ENCODE measurements around the gene ZNRD2.

Gene ZNRD2

DNA sequence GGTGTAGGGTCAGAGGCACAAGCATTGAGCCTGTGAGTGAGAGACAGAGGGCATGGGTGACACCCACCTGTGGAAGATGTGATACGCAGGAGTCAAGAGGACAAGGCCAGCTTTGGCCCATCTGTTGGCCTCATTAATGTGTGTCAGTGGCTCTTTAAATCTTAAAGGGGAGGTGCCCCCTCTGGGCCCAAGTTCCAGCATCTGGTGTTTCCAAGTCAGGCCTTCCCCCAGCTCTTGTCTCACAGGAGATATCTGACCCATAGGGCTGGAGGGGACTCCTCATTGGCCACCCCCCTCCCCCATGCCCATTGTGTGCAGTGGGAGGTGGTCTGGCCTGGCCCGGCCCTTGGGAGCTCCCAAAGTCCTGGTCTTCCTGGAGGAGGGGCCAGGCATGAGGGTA lies 16.4 kb downstream of the ZNRD2 start:
- ATAC-seq = peak; percentile 6; the same call in 1 of the 3 replicates
- TF ChIP-seq ZNF70 (CRISPR knock-in tag; IDR thresholded peaks at IDR 0.05) (no peak), ZFP30 (CRISPR knock-in tag; IDR thresholded peaks at IDR 0.05) (no peak), RARB (CRISPR knock-in tag; IDR thresholded peaks at IDR 0.05) (no peak), ZFP3 (CRISPR knock-in tag; IDR thresholded peaks at IDR 0.05) (no peak), PPARA (CRISPR knock-in tag; IDR thresholded peaks at IDR 0.05; ENCODE audit: borderline replicate concordance) (no peak), ESRRG (CRISPR knock-in tag; IDR thresholded peaks at IDR 0.05) (no peak), OSR1 (CRISPR knock-in tag; IDR thresholded peaks at IDR 0.05) (no peak), BACH2 (CRISPR knock-in tag; IDR thresholded peaks at IDR 0.05; ENCODE audit: borderline replicate concordance) (no peak), TCF4 (CRISPR knock-in tag; IDR thresholded peaks at IDR 0.05; ENCODE audit: borderline replicate concordance) (no peak)
- TF ChIP-seq, protein P1, sequence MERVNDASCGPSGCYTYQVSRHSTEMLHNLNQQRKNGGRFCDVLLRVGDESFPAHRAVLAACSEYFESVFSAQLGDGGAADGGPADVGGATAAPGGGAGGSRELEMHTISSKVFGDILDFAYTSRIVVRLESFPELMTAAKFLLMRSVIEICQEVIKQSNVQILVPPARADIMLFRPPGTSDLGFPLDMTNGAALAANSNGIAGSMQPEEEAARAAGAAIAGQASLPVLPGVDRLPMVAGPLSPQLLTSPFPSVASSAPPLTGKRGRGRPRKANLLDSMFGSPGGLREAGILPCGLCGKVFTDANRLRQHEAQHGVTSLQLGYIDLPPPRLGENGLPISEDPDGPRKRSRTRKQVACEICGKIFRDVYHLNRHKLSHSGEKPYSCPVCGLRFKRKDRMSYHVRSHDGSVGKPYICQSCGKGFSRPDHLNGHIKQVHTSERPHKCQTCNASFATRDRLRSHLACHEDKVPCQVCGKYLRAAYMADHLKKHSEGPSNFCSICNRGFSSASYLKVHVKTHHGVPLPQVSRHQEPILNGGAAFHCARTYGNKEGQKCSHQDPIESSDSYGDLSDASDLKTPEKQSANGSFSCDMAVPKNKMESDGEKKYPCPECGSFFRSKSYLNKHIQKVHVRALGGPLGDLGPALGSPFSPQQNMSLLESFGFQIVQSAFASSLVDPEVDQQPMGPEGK (CRISPR knock-in tag; IDR thresholded peaks at IDR 0.05; ENCODE audit: borderline replicate concordance) = no peak
- TF ChIP-seq, protein P2, sequence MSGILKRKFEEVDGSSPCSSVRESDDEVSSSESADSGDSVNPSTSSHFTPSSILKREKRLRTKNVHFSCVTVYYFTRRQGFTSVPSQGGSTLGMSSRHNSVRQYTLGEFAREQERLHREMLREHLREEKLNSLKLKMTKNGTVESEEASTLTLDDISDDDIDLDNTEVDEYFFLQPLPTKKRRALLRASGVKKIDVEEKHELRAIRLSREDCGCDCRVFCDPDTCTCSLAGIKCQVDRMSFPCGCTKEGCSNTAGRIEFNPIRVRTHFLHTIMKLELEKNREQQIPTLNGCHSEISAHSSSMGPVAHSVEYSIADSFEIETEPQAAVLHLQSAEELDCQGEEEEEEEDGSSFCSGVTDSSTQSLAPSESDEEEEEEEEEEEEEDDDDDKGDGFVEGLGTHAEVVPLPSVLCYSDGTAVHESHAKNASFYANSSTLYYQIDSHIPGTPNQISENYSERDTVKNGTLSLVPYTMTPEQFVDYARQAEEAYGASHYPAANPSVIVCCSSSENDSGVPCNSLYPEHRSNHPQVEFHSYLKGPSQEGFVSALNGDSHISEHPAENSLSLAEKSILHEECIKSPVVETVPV (CRISPR knock-in tag; IDR thresholded peaks at IDR 0.05) = no peak

- TF ChIP-seq PPARA (CRISPR knock-in tag; IDR thresholded peaks at IDR 0.05; ENCODE audit: borderline replicate concordance) (no peak), BACH2 (CRISPR knock-in tag; IDR thresholded peaks at IDR 0.05; ENCODE audit: borderline replicate concordance) (no peak), ISL1 (CRISPR knock-in tag; IDR thresholded peaks at IDR 0.05) (no peak)
- ATAC-seq = peak; percentile 86
Observed at GRCh38 chr11:65588199-65589054, 18.1 kb downstream of the ZNRD2 start.

DNA sequence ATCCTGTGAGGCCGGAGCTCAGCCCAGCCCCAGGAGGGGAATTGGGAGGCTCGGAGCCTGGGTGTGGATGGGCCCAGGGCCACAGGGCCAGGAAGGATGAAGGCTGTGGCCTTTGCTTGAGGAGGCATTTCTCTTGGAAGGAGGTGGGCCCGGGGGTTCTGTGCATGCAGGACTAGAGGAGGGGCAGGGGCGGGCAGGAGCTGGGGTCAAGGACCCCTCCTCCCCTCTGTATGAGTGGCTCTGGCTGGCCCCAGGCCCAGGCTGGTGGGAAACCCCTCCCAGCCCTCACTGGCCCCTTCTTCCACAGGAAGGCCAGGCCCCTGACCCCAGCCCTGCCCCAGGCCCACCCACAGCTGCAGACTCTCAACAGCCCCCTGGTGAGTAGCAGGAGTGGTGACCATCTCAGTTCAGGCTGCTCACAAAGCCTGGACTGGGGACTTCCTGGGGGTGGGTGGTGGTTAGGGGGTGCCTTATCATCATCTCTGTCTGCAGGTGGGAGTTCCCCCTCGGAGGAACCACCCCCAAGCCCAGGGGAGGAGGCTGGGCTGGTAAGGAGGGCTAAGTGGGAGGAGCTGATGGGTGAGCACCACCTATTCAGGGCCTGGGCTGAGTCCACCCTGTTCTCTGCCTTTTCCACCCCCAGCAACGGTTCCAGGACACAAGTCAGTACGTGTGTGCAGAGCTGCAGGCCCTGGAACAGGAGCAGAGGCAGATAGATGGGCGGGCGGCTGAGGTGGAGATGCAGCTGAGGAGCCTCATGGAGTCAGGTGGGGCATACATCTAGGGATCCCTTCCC lies 19.4 kb downstream of the ZNRD2 start:
- no peak for ATAC-seq
- TF ChIP-seq, protein P3, sequence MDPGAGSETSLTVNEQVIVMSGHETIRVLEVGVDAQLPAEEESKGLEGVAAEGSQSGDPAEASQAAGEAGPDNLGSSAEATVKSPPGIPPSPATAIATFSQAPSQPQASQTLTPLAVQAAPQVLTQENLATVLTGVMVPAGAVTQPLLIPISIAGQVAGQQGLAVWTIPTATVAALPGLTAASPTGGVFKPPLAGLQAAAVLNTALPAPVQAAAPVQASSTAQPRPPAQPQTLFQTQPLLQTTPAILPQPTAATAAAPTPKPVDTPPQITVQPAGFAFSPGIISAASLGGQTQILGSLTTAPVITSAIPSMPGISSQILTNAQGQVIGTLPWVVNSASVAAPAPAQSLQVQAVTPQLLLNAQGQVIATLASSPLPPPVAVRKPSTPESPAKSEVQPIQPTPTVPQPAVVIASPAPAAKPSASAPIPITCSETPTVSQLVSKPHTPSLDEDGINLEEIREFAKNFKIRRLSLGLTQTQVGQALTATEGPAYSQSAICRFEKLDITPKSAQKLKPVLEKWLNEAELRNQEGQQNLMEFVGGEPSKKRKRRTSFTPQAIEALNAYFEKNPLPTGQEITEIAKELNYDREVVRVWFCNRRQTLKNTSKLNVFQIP (CRISPR knock-in tag; IDR thresholded peaks at IDR 0.05; ENCODE audit: borderline replicate concordance, low read depth) = no peak
- TF ChIP-seq ZC3H10 (CRISPR knock-in tag; IDR thresholded peaks at IDR 0.05) = no peak
- no peak for TF ChIP-seq OSR1 (CRISPR knock-in tag; IDR thresholded peaks at IDR 0.05)
- TF ChIP-seq, protein P2 (CRISPR knock-in tag; IDR thresholded peaks at IDR 0.05) = no peak
- no peak for TF ChIP-seq CSDC2 (CRISPR knock-in tag; IDR thresholded peaks at IDR 0.05)
- no peak for TF ChIP-seq SNAI2 (CRISPR knock-in tag; IDR thresholded peaks at IDR 0.05)
- TF ChIP-seq ARNTL (CRISPR knock-in tag; IDR thresholded peaks at IDR 0.05; ENCODE audit: borderline replicate concordance, low read depth) = no peak
- TF ChIP-seq ZNF565 (CRISPR knock-in tag; conservative IDR thresholded peaks at IDR 0.05; ENCODE audit: low read depth) = no peak
- no peak for TF ChIP-seq ZNF8 (CRISPR knock-in tag; IDR thresholded peaks at IDR 0.05)
- no peak for TF ChIP-seq ZFP30 (CRISPR knock-in tag; IDR thresholded peaks at IDR 0.05)
- no peak for TF ChIP-seq BACH2 (CRISPR knock-in tag; IDR thresholded peaks at IDR 0.05; ENCODE audit: borderline replicate concordance)

- ATAC-seq = no peak
- TF ChIP-seq PPARA (CRISPR knock-in tag; IDR thresholded peaks at IDR 0.05; ENCODE audit: borderline replicate concordance) = no peak
- TF ChIP-seq OSR1 (CRISPR knock-in tag; IDR thresholded peaks at IDR 0.05) = no peak
- TF ChIP-seq ZNF565 (CRISPR knock-in tag; conservative IDR thresholded peaks at IDR 0.05; ENCODE audit: low read depth) = no peak
- no peak for TF ChIP-seq GLIS3 (CRISPR knock-in tag; IDR thresholded peaks at IDR 0.05)
- no peak for TF ChIP-seq SNAI2 (CRISPR knock-in tag; IDR thresholded peaks at IDR 0.05)
- TF ChIP-seq ZNF8 (CRISPR knock-in tag; IDR thresholded peaks at IDR 0.05) = no peak
- TF ChIP-seq, protein P2 (CRISPR knock-in tag; IDR thresholded peaks at IDR 0.05) = no peak
- TF ChIP-seq ZNF70 (CRISPR knock-in tag; IDR thresholded peaks at IDR 0.05) = no peak
- TF ChIP-seq ZFP3 (CRISPR knock-in tag; IDR thresholded peaks at IDR 0.05) = no peak
- TF ChIP-seq ESRRG (CRISPR knock-in tag; IDR thresholded peaks at IDR 0.05) = no peak
Observed at GRCh38 chr11:65590240-65590738, 20.0 kb downstream of the ZNRD2 start.
